Measurements from ENCODE around the gene C14orf119.

C14orf119 gene

GRCh38 chr14:23112359-23113178 lies 17.3 kb downstream of the C14orf119 start:
- DNase-seq, result no peak

- DNase-seq, result no peak
Measured at GRCh38 chr14:23113431-23114119, 18.3 kb downstream of the C14orf119 start.

GRCh38 chr14:23114120-23114458 lies 18.8 kb downstream of the C14orf119 start:
- no peak for DNase-seq

GRCh38 chr14:23114669-23115038 lies 19.3 kb downstream of the C14orf119 start:
- DNase-seq, result no peak

GRCh38 chr14:23115039-23115731 lies 19.9 kb downstream of the C14orf119 start:
- DNase-seq, result no peak

GRCh38 chr14:23115918-23116317 lies 20.6 kb downstream of the C14orf119 start:
- no peak for DNase-seq

GRCh38 chr14:23117371-23118020 lies 22.2 kb downstream of the C14orf119 start:
- DNase-seq, result no peak

- DNase-seq, result no peak
Measured at GRCh38 chr14:23118506-23119362, 23.4 kb downstream of the C14orf119 start, which contains the start of gene CEBPE. Gene CEBPE (minus strand): TSS chr14:23119255. CDS start chr14:23119091, 164 bp downstream.

- no peak for DNase-seq
Measured at GRCh38 chr14:23119363-23120327, 24.3 kb downstream of the C14orf119 start.

GRCh38 chr14:23120541-23121251 lies 25.4 kb downstream of the C14orf119 start:
- peak; percentile 84 for DNase-seq

GRCh38 chr14:23121361-23121771 lies 26.1 kb downstream of the C14orf119 start:
- no peak for DNase-seq

- no peak for DNase-seq
Measured at GRCh38 chr14:23122086-23122485, 26.8 kb downstream of the C14orf119 start.

- DNase-seq, result peak; percentile 91
Measured at GRCh38 chr14:23123419-23123818, 28.1 kb downstream of the C14orf119 start.

- DNase-seq, result no peak
Measured at GRCh38 chr14:23124337-23124954, 29.1 kb downstream of the C14orf119 start.

GRCh38 chr14:23125011-23125410 lies 29.7 kb downstream of the C14orf119 start:
- DNase-seq, result no peak

GRCh38 chr14:23125933-23126524 lies 30.7 kb downstream of the C14orf119 start:
- no peak for DNase-seq

GRCh38 chr14:23126548-23127278 lies 31.4 kb downstream of the C14orf119 start:
- no peak for DNase-seq

GRCh38 chr14:23127861-23128260 lies 32.6 kb downstream of the C14orf119 start:
- no peak for DNase-seq

Measured in NCI-H1694 treated with DMSO at 0.1 percent for 48 hours (cell line).